ENCODE data around the gene HLA-DQA2. TPM values are rescaled to one million over a fixed set of nuclear protein-coding genes. Genes with fewer than 3 reads are reported as not detected.
"Not testable (repeated sequence)": the region's sequence is repeated elsewhere in the genome, so short reads cannot be mapped to it uniquely, and the experiment has no call there.

Gene HLA-DQA2
- 2.4 TPM for total RNA-seq

DNA sequence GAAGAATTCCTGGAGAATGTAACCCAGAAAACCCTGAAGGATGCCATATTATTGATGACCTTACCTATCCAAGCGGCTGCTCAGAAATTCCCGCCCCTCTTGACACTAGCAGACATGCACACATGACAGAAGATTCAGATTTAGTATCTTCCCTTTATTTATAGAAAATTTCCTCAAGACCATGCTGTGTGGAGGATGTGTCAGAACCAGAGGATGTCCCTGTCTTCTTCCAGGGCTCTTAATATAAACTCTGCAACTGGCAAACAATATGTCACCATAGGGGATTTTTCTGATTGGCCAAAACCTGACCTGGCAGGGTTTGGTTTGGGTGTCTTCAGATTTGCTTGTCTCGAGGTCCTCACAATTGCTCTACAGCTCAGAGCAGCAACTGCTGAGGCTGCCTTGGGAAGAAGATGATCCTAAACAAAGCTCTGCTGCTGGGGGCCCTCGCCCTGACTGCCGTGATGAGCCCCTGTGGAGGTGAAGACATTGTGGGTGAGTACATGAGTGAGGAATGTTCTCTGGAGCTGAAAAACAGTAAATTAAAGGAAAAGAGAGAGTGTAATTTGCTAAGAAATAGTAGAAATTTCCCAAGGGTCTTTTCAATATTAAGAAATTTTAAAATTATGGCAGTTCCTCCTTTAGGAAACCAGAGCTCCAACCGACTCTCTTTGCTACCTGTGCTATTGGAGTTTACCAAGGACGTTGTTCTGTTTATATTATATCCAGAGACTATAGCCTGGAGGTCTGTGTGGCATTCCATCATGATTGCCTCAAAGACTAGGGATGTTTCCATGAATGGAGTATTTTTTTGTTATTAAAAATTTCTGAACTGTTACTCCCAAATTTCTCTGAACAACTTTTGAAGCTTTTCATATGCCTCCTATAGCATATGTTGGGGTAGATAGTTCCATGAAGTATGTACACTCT lies at the start of gene HLA-DQA2:
Gene HLA-DQA2, plus strand, starts transcription at position 361 of the 930 bp plus-strand sequence. Its CDS starts 53 bp downstream, at position 414.
- DNase-seq (ENCODE audit: low spot score), result no peak

DNA sequence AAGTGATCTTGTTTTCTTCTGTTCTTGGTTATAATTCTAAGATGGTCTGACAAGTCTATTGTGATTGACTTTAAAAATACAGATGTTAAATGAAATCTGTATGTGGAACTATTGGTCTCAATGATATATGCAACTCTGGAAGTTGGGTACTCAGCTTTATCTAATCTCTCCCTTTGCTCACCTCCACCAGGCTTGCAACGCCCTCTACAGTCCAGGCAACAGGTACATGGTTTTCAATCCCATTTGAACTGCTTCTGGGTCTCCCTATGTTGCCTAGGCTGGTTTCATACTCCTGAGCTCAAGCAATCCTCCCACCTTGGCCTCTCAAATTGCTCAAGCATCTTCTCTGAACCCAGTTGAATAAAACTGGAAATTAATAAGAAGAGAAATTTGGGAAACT lies 49.2 kb upstream of the HLA-DQA2 start:
- peak; percentile 33 for DNase-seq (ENCODE audit: low spot score)

DNA sequence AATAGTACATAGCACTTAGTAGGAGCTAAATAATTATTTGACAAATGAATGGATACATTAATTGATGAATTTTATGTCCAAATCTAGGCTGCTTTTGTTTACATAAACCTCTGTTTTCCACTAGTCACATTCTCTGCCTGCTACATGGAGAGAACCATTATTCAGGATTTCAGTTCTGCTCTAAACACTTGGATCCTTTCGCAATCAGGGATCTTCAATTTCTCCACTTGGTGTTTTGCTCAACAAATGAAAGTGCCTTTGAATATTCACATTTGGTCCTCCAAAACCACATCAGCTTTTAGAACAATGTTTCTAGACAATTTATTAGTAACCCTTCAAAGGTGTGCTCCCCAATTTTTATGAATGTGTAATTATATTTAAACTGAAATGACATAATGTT lies 44.2 kb upstream of the HLA-DQA2 start:
- no peak for DNase-seq (ENCODE audit: low spot score)

DNA sequence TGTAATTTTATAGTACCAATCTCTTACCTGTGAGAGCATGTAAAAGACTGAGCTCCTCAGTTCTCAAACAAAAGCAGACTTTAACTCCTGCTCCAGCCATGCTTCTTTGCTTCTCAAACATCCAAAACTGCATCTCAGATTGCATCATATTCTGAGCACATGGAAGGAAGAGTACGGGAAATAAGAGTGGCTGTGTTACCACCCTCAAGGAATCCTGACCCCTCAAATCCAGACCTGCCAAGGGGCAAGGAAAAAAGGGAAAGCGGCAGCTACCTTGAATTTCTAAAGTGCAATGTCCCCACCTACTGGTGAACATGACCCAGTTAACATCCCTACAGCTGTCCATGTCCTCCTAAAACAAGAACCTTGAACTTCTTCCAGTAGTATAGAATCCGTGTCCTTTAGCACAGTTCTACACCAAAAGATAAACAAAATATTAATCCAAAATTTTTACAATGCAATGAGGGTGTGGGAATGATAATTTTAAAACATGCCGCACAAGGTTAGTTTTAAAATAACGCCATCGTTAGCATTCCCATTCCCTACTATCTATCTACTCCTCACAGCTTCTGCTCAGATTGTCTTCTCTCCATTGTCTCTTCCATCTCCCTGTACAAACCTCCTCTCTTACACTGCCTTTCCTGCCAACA lies 40.7 kb upstream of the HLA-DQA2 start:
- peak; percentile 31 for DNase-seq (ENCODE audit: low spot score)

DNA sequence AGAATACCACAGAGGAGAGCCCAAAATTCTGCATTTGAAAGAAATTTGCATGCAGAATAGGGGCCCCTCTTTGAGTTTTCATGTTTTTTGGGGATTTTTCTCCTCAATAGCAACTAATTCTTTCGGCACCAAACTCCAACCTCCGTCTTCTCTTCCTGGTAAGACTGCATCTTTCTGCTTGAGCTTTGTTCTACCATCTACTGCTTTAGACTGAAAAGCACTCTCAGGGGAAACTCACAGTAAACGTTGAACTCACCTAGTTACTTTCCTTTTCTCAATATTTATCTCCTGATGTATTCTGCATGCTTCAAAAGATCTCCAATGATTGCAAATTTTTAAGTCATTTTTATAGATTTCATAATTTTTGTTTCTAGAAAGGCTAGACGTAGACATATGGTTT lies 37.8 kb upstream of the HLA-DQA2 start:
- DNase-seq (ENCODE audit: low spot score), result no peak

DNA sequence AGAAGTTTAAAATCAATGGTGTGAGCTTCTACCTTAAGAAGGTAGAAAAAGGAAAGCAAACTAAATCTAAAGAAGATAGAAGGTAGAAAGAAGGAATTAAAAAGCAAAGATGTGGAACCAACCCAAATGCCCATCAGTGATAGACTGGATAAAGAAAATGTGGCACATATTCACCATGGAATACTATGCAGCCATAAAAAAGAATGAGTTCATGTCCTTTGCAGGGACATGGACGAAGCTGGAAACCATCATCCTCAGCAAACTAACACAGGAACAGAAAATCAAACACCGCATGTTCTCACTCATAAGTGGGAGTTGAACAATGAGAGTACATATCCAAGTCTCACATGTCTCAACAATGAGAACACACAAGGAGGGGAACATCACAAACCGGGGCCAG lies 36.0 kb upstream of the HLA-DQA2 start:
- DNase-seq (ENCODE audit: low spot score), result not testable (repeated sequence)

DNA sequence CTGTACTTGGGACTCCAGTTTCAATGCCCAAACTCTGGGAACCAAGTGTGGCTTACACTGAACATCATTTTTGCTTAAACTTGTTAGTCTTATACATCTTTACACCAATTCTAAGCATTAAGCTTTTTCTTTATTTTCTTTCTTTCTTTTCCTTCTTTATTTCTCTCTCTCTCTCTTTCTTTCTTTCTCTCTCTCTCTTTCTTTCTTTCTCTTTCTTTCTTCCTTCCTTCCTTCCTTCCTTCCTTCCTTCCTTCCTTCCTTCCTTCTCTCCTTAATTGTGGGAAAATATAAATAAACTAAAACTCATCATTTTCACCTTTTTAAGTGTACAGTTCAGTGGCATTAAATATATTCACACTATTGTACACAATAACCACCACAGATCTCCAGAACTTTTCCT lies 31.6 kb upstream of the HLA-DQA2 start:
- no peak for DNase-seq (ENCODE audit: low spot score)

DNA sequence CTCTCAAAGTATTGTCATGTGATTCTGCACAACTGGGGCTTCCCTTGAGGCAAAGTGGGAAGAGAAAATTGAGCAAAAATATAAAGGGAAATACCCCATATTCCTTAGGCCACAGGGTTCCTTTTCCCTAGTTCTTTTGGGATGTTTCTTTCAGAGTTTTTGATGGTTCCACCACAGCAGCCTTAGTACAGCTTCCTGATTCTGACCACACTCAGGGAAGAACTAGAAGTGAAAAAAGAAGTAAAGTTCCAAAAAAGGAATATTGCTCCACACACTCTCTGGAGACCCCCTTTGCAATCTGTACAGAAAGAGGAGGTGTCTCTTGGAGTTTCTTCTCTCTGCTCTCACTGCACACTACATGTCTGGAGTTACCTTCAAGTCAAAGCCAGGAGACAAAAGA lies 27.9 kb upstream of the HLA-DQA2 start:
- no peak for DNase-seq (ENCODE audit: low spot score)

DNA sequence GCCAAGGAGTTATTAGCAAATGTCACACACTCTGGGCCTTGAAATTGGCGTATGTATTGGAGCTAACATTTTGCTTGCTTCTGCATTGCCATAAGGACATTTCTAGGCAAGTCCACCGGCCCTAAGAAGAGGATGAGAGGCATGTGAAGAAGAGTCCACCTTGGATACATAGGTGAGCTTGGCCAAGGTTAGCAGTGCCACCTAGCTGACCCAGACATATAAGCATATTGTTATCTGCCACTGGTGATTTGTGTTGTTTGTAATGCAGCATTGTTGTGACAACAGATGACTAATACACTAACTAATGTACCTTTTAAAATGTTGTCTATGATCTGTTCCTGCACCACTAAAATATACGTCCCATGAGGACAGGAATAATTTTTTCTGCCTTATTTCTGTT lies 24.8 kb upstream of the HLA-DQA2 start:
- no peak for DNase-seq (ENCODE audit: low spot score)

DNA sequence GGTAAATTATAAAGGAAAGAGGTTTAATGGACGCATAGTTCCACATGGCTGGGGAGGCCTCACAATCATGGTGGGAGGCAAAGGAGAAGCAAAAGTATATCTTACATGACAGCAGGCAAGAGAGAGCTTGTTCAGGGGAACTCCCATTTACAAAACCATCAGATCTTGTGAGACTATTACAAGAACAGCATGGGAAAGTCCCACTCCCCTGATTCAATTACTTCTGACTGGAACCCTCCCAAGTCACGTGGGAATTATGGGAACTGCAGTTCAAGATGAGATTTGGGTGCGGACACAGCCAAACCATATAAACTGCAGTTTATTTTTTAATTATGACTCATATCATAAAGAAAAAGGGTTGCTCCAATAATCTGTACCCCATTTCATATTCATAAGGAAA lies 22.3 kb upstream of the HLA-DQA2 start:
- DNase-seq (ENCODE audit: low spot score), result no peak

DNA sequence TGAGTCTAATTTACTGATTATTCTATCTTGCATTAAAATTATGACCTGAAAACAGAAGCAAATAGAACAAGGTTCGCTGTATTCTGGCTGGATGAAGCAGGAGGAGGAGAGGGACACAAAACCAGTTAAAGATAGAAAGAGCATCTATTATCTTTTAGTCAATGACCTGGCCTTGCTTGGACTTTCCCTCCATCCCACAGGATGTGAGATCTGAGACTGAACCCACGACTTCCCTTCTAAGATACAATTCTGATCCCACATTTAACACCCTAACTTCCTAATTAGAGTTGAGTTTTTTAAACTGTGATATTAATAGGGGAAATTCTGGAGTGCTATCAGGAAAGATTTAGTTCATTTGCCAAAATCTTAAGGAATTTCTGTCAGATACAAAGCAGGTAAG lies 3.1 kb upstream of the HLA-DQA2 start:
- DNase-seq (ENCODE audit: low spot score), result no peak

DNA sequence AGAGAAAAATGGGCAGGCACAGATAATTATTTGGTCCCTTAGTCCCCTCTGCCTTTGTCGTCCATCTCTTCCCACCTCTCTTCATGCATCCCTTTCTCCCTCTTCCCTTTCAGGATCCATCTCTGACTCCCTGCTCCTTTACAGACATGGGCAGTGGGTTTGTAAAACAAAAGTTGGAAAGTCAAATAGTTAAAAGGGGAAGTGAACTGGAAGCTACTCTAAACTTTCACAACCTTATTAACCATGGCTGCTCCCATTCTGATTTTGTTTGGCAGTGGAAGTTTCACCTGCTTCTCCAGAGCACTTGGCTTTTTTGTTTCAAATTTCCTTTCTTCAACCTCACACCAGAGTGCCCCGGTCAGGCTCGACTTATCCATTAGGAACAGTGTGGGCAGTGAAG lies 1.2 kb downstream of the HLA-DQA2 start:
- no peak for DNase-seq (ENCODE audit: low spot score)

DNA sequence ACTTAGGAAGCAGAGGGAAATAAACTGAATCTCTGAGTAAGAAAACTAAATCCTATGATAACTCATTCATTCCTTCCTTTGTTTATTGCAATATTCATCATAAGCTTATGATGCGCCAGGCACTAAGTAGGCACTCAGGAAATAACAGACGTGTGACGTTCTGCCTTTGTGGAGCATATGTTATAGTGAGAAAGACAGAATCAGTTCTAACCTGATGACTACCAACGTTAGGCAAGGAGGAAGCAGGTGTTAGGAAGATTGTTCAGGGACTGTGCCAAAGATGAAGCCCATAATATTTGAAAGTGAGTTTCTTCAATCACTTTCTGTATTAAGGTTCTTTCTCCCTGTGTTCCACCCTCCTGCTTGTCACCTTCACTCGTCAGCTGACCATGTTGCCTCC lies 3.6 kb downstream of the HLA-DQA2 start:
- DNase-seq (ENCODE audit: low spot score), result no peak

DNA sequence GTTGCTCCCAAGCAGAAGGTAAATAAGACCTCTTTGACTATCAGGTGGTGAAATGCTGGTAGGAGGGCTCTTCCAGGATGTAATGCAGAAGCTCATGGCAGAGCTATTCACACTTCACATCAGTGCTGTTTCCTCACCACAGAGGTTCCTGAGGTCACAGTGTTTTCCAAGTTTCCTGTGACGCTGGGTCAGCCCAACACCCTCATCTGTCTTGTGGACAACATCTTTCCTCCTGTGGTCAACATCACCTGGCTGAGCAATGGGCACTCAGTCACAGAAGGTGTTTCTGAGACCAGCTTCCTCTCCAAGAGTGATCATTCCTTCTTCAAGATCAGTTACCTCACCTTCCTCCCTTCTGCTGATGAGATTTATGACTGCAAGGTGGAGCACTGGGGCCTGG lies 4.5 kb downstream of the HLA-DQA2 start:
- not testable (repeated sequence) for DNase-seq (ENCODE audit: low spot score)

DNA sequence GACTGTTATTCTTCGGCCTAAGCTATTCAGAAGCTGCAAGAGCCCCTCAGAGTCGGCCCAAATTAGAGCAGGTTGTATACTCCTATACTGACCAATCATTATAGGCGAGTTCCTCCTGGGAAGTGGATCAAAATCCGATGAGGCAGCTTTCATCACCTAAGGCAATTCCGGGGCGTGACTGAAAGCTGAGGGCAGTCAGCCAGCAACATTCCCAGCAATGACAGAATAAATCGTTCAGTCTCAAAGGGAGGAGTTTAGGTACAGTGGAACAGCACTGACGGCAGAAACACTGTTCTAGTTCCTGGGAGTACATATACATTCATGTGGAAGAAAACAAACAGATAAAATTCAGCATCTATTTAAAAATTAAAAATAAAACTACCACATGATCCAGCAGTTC lies 11.4 kb downstream of the HLA-DQA2 start:
- DNase-seq (ENCODE audit: low spot score), result peak; percentile 12

DNA sequence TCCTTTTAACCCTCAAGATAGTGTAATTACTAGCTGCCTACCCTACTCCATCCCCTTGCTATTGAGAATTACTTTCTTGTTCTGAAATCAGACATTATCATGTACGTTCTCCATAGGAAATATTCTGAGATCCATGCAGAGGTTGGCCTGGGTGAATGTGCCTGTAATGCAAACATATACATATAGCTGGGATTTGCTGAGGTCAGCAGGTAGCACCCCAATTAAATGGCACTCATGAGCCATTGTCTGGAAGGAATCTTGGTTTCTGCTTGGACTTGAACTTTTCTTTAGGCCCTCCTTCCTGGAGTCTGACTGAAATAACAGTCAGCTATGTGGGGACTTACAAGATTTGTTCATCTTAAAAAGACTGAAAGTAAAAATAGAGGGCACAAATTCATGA lies 18.5 kb downstream of the HLA-DQA2 start:
- DNase-seq (ENCODE audit: low spot score), result no peak

DNA sequence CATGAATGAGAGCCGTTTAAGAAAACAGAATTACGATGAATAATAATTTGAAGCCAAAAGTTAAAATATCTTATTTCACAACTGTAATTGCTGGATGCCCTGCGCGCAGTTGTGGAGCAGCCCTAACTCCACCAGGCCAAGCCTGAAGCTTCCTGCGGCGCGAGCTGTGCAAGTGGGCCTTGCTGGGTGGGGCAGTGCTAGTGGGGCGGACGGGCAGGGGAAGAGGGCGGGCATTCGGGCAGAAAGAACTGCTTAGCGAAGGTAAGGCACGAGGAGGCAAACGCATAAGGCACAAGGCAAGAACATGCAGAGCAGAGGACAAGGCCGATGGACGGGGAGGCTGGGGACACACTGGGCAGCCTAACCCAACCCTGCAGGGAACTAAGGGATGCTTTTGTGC lies 19.9 kb downstream of the HLA-DQA2 start:
- no peak for DNase-seq (ENCODE audit: low spot score)

DNA sequence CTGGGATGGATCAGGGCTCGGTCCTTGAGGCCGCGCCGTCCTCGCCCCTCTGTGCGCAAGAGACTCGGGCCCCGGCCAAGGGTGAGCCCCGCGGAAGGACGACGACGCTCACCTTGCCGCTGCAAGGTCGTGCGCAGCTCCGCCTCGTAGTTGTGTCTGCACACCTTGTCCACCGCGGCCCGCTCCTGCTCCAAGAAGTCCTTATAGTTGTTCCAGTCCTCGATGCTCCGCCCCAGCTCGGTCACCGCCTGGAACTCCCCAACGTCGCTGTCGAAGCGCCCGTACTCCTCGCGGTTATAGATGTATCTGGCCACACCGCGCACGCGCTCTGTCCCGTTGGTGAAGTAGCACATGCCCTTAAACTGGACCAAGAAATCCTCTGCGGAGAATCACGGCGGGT lies 20.4 kb downstream of the HLA-DQA2 start:
- no peak for DNase-seq (ENCODE audit: low spot score)

DNA sequence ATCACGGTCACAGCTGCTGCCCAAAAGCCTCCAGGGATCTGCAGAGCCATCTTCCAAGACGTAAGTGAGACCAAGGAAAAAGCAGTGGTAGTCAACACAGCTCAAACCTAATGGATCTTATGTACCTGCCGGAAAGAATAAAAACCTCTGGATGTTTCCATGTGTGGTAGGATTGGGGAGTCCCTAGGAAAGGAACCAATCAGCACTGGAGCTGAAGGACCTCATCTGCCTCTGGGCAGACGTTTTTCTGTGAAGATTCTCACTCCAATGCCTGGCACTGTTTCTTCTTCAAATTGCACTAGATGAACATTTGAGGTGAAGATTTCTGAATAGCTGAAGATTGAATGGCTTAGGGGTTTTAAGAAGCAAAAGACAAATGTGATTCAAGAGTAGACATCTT lies 22.2 kb downstream of the HLA-DQA2 start, which contains the start of gene HLA-DQB2:
Gene HLA-DQB2, minus strand, starts transcription at position 112 of the 400 bp plus-strand sequence. Its CDS starts 62 bp downstream, at position 50.
- DNase-seq (ENCODE audit: low spot score), result no peak

DNA sequence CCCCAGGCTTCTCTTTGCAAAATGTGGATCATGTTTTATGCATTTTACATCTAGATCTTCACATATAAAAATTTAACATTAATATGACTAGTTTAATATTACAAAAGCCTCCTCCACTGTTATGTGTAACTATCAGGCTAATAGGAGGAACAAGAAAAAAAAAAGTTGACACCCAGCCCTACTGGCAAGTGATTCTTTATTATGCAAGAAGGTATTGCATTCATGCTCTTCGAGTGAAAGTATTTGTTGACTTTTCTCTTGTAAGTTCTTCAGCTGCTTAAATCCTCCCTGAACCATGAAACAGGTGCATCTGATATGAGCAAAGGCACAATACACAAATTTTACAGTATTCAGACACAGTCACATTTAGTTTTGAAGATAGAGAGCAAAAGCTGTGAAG lies 22.9 kb downstream of the HLA-DQA2 start:
- DNase-seq (ENCODE audit: low spot score), result no peak

DNA sequence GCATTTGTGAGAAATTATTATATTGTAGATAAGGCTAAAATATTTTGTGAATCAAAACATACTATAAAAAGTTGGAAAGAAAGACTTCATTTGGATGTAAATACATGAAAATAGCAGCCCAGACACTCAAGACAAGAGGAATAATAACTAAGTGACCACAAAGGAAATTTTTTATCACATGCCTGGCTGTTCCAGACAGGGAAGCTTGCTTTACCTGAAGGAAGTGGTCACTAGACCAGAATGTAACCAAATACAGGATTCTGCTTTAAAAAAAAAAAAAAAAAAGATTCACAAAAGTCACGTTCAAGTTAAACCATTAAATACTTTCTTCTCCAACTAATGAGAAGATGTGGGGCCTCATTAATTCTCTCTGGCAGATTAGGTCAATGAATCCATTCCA lies 31.5 kb downstream of the HLA-DQA2 start:
- DNase-seq (ENCODE audit: low spot score), result no peak

DNA sequence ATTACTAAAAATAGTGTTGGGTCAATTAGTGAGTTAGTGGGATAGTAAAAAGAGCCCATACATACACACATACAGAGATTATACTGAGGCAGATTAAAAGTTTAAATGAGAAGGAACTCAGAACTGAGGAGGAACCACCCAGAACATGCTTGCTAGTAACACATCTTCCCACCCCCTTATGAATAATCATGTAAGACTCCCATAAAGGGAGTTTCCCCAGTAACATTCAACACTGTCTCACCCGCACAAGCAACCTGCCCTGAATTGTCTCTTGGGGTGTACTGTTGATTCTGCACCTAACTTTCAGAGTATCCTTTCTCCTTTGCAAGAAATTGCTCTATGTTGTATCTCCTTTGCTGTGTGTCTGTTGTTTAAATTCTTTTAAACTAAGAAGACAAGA lies 33.2 kb downstream of the HLA-DQA2 start:
- no peak for DNase-seq (ENCODE audit: low spot score)

DNA sequence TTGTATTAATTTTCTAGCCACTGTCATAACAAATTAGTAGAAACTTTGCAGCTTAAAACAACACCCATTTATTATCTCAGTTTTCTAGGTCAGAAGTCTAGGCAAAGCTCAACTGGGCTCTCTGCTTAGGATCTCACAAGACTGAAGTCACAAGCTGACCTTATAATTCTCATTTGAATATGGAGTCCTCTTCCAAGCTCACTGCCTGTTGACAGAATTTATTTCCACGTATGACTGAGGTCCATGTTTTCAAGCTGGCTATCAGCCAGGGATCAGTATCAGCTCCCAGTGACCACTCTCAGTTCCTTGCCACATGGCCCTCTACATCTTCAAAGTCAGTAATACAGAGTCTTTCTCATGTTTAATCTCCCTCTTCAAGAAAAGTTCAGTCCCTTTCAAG lies 33.9 kb downstream of the HLA-DQA2 start:
- no peak for DNase-seq (ENCODE audit: low spot score)

Data from mucosa of gallbladder (tissue), 1 donor.